Liver (tissue), 9 donors: ENCODE results near the gene CC2D1B. TPM values are rescaled to one million over a fixed set of nuclear protein-coding genes. Genes with fewer than 3 reads are reported as not detected.

ENCODE experiments used
- DNase-seq: peaks from one replicate; pipeline ENCODE4 v3.0.0-alpha.2; 2017; ENCODE audit warnings: low spot score
- H3K27ac ChIP-seq, 2 donors: one replicate each; pipeline ENCODE4 v1.7.0; 2013; ENCODE audit warnings: inconsistent platforms in 2 of 2, low read length in 2 of 2, control low read depth in 1 of 2, low read depth in 1 of 2, mild to moderate bottlenecking in 1 of 2
- H3K27me3 ChIP-seq, 4 donors: one replicate each; pipeline versions ENCODE4 v1.6.1 to v1.7.0; 2013; ENCODE audit warnings: low read length in 3 of 4, inconsistent platforms in 1 of 4, mild to moderate bottlenecking in 1 of 4, moderate library complexity in 1 of 4; ENCODE audit not compliant: control insufficient read depth in 4 of 4, insufficient read depth in 4 of 4
- H3K36me3 ChIP-seq, 4 donors: one replicate each; pipeline versions ENCODE4 v1.6.1 to v1.7.0; 2013; ENCODE audit warnings: low read length in 3 of 4, mild to moderate bottlenecking in 3 of 4, low read depth in 1 of 4, moderate library complexity in 1 of 4; ENCODE audit not compliant: control insufficient read depth in 4 of 4, insufficient read depth in 3 of 4
- H3K4me1 ChIP-seq, 4 donors: one replicate each; pipeline versions ENCODE4 v1.6.1 to v1.7.0; 2013; ENCODE audit warnings: low read length in 3 of 4, mild to moderate bottlenecking in 3 of 4, moderate library complexity in 1 of 4; ENCODE audit not compliant: control insufficient read depth in 4 of 4, insufficient read depth in 4 of 4
- H3K4me3 ChIP-seq, 3 donors: one replicate each; pipeline versions ENCODE4 v1.6.1 to v1.7.0; 2013; ENCODE audit warnings: low read length in 3 of 3, control low read depth in 1 of 3, low read depth in 1 of 3, mild to moderate bottlenecking in 1 of 3
- H3K9ac ChIP-seq, 2 donors: one replicate each; pipeline ENCODE4 v1.7.0; 2013; ENCODE audit warnings: low read length in 2 of 2, mild to moderate bottlenecking in 2 of 2, moderate library complexity in 2 of 2, control low read depth in 1 of 2, low read depth in 1 of 2
- H3K9me3 ChIP-seq, 4 donors: one replicate each; pipeline versions ENCODE4 v1.6.1 to v1.7.0; 2013; ENCODE audit warnings: low read length in 3 of 4; ENCODE audit not compliant: control insufficient read depth in 4 of 4
- ATF3 ChIP-seq: IDR thresholded peaks from 2 replicates; pipeline ENCODE4 v1.6.1; 2016; ENCODE audit warnings: antibody characterized with exemption
- EGR1 ChIP-seq, 2 donors: IDR thresholded peaks; 2 replicates each; pipeline ENCODE4 v1.6.1; 2016 to 2018; ENCODE audit warnings: antibody characterized with exemption in 2 of 2, low read depth in 2 of 2
- FOXA1 ChIP-seq: IDR thresholded peaks from 2 replicates; pipeline ENCODE4 v1.6.1; 2016; ENCODE audit warnings: antibody characterized with exemption
- FOXA2 ChIP-seq: IDR thresholded peaks from 2 replicates; pipeline ENCODE4 v1.6.1; 2016; ENCODE audit warnings: antibody characterized with exemption
- GABPA ChIP-seq, 2 donors: IDR thresholded peaks in 1 of 2; conservative IDR thresholded peaks in 1 of 2; 2 replicates each; pipeline ENCODE4 v1.6.1; 2016; ENCODE audit warnings: antibody characterized with exemption in 2 of 2, mild to moderate bottlenecking in 1 of 2, moderate library complexity in 1 of 2
- HNF4A ChIP-seq, 2 donors: conservative IDR thresholded peaks; 2 replicates each; pipeline ENCODE4 v1.6.1; 2016; ENCODE audit warnings: antibody characterized with exemption in 2 of 2, mild to moderate bottlenecking in 2 of 2
- HNF4G ChIP-seq: IDR thresholded peaks from 2 replicates; pipeline ENCODE4 v1.6.1; 2016; ENCODE audit warnings: antibody characterized with exemption
- JUND ChIP-seq, 2 donors: IDR thresholded peaks; 2 replicates each; pipeline ENCODE4 v1.6.1; 2016; ENCODE audit warnings: antibody characterized with exemption in 2 of 2
- NR2F2 ChIP-seq: IDR thresholded peaks from 2 replicates; pipeline ENCODE4 v1.6.1; 2016; ENCODE audit warnings: antibody characterized with exemption
- RAD21 ChIP-seq, 2 donors: IDR thresholded peaks; 2 replicates each; pipeline ENCODE4 v1.6.1; 2016; ENCODE audit warnings: antibody characterized with exemption in 2 of 2, mild to moderate bottlenecking in 2 of 2
- REST ChIP-seq: IDR thresholded peaks from 2 replicates; pipeline ENCODE4 v1.6.1; 2016; ENCODE audit warnings: antibody characterized with exemption, mild to moderate bottlenecking
- RXRA ChIP-seq, 2 donors: IDR thresholded peaks; 2 replicates each; pipeline ENCODE4 v1.6.1; 2017 to 2018; ENCODE audit warnings: antibody characterized with exemption in 2 of 2, mild to moderate bottlenecking in 1 of 2
- SP1 ChIP-seq: IDR thresholded peaks from 2 replicates; pipeline ENCODE4 v1.6.1; 2018; ENCODE audit warnings: antibody characterized with exemption, mild to moderate bottlenecking
- TAF1 ChIP-seq: conservative IDR thresholded peaks from 2 replicates; pipeline ENCODE4 v1.6.1; 2016; ENCODE audit warnings: antibody characterized with exemption, mild to moderate bottlenecking
- YY1 ChIP-seq: IDR thresholded peaks from 2 replicates; pipeline ENCODE4 v1.6.1; 2016; ENCODE audit warnings: antibody characterized with exemption, mild to moderate bottlenecking
- WGBS: extraction: QIAGEN DNeasy Blood & Tissue Kit; methylation state at CpG from one replicate; pipeline ENCODE4 v1.1.7; 2013; 5-methylcytosine and 5-hydroxymethylcytosine counted together
- polyA plus RNA-seq, 2 donors: library from polyadenylated mRNA; stranded (reverse) in 1 of 2; unstranded in 1 of 2; fragments of 200-250 nt in 1 of 2; fragments of >200 nt in 1 of 2; fragmentation: Nextera tagmentation in 1 of 2; extraction: Ambion mirVana in 1 of 2; gene quantifications; one replicate each; pipeline versions ENCODE4 v1.2.1 to v1.2.3, GENCODE V29; 2013 to 2015
- total RNA-seq, 2 donors: library from RNA; depleted of rRNA; stranded (reverse); fragments of >200 nt; gene quantifications; one replicate each; pipeline ENCODE4 v1.2.3, GENCODE V29; 2014
- TF ChIP-seq, protein P1 (sequence below): fragments of 150-350 bp; IDR thresholded peaks from 2 replicates; pipeline ENCODE4 v1.5.1; 2017; ENCODE audit warnings: improper control_type of control experiment, low read depth, low read length; ENCODE audit not compliant: missing input control
- TF ChIP-seq, protein P2 (sequence below): IDR thresholded peaks from 2 replicates; pipeline ENCODE4 v1.6.1; 2016; ENCODE audit warnings: antibody characterized with exemption
- TF ChIP-seq, protein P3 (sequence below): IDR thresholded peaks from 2 replicates; pipeline ENCODE4 v1.6.1; 2016; ENCODE audit warnings: antibody characterized with exemption
- donor health status: healthy.
- donor health status: healthy.
- donor health status: healthy.
- donor health status: healthy.
- donor health status: healthy.

The CC2D1B gene
- total and polyA plus RNA-seq, 4 donors: 4.5 to 15.7 (median 7.5) TPM

GRCh38 chr1:52343979-52344378 lies 22.0 kb downstream of the CC2D1B start:
- peak in 1 of 2 donors; percentile 14 for TF ChIP-seq HNF4A (conservative IDR thresholded peaks at IDR 0.05)
- no peak for TF ChIP-seq RAD21 (IDR thresholded peaks at IDR 0.05)
- 87% methylated on average over 3 of the region's 3 CpGs for WGBS
- H3K4me1 ChIP-seq: peaks cover 0 to 26% (median 12%) of the 10 kb centered on the region in 4 donors
- no peak overlapping the region for H3K9ac ChIP-seq
- peaks cover 0 to 2% (median 0%) of the 10 kb centered on the region in 4 donors for H3K36me3 ChIP-seq
- H3K4me3 ChIP-seq: no peak overlapping the region
- DNase-seq: no peak
- H3K27ac ChIP-seq: no peak overlapping the region
- no peaks in the 10 kb centered on the region for H3K9me3 ChIP-seq
- H3K27me3 ChIP-seq: no peaks in the 10 kb centered on the region

- TF ChIP-seq HNF4A (conservative IDR thresholded peaks at IDR 0.05): no peak
- TF ChIP-seq FOXA2: no peak
- no peak for TF ChIP-seq FOXA1
- no peak for TF ChIP-seq NR2F2
- TF ChIP-seq YY1: no peak
- TF ChIP-seq, protein P1, sequence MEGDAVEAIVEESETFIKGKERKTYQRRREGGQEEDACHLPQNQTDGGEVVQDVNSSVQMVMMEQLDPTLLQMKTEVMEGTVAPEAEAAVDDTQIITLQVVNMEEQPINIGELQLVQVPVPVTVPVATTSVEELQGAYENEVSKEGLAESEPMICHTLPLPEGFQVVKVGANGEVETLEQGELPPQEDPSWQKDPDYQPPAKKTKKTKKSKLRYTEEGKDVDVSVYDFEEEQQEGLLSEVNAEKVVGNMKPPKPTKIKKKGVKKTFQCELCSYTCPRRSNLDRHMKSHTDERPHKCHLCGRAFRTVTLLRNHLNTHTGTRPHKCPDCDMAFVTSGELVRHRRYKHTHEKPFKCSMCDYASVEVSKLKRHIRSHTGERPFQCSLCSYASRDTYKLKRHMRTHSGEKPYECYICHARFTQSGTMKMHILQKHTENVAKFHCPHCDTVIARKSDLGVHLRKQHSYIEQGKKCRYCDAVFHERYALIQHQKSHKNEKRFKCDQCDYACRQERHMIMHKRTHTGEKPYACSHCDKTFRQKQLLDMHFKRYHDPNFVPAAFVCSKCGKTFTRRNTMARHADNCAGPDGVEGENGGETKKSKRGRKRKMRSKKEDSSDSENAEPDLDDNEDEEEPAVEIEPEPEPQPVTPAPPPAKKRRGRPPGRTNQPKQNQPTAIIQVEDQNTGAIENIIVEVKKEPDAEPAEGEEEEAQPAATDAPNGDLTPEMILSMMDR: no peak
- TF ChIP-seq RAD21 (IDR thresholded peaks at IDR 0.05): no peak
- no peak for TF ChIP-seq SP1
- no peak for TF ChIP-seq EGR1 (IDR thresholded peaks at IDR 0.05; ENCODE audit: low read depth in 2 of 2)
- TF ChIP-seq GABPA (IDR thresholded peaks at IDR 0.05 in 1 of 2, conservative IDR thresholded peaks at IDR 0.05 in 1 of 2): no peak
- no peak for TF ChIP-seq HNF4G
- TF ChIP-seq TAF1: no peak
- TF ChIP-seq JUND (IDR thresholded peaks at IDR 0.05): no peak
- TF ChIP-seq, protein P2, sequence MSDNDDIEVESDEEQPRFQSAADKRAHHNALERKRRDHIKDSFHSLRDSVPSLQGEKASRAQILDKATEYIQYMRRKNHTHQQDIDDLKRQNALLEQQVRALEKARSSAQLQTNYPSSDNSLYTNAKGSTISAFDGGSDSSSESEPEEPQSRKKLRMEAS: no peak
- TF ChIP-seq ATF3: no peak
- TF ChIP-seq RXRA (IDR thresholded peaks at IDR 0.05): no peak
- TF ChIP-seq, protein P3, sequence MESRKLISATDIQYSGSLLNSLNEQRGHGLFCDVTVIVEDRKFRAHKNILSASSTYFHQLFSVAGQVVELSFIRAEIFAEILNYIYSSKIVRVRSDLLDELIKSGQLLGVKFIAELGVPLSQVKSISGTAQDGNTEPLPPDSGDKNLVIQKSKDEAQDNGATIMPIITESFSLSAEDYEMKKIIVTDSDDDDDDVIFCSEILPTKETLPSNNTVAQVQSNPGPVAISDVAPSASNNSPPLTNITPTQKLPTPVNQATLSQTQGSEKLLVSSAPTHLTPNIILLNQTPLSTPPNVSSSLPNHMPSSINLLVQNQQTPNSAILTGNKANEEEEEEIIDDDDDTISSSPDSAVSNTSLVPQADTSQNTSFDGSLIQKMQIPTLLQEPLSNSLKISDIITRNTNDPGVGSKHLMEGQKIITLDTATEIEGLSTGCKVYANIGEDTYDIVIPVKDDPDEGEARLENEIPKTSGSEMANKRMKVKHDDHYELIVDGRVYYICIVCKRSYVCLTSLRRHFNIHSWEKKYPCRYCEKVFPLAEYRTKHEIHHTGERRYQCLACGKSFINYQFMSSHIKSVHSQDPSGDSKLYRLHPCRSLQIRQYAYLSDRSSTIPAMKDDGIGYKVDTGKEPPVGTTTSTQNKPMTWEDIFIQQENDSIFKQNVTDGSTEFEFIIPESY: no peak
- TF ChIP-seq REST: no peak
- no peak for DNase-seq
- H3K36me3 ChIP-seq: peaks cover 0 to 3% (median under 1%) of the 10 kb centered on the region in 4 donors
These were observed 24.2 kb downstream of the CC2D1B start for GRCh38 chr1:52341655-52342260.

More at GRCh38 chr1:52341655-52342260, 24.2 kb downstream of the CC2D1B start:
- Histone ChIP-seq H3K9me3 (no peaks in the 10 kb centered on the region), H3K9ac (no peak overlapping the region), H3K4me1 (peaks cover 0 to 21% (median 10%) of the 10 kb centered on the region in 4 donors), H3K4me3 (no peak overlapping the region), H3K27ac (no peak overlapping the region), H3K27me3 (no peaks in the 10 kb centered on the region)
- WGBS: 80% methylated on average over 7 of the region's 7 CpGs
